ENCODE results near the gene TMEM101. TPM values are rescaled to one million over a fixed set of nuclear protein-coding genes. Genes with fewer than 3 reads are reported as not detected.

TMEM101 gene
- total and polyA plus RNA-seq, 2 donors (not counting 3 experiments of a cell fraction or from before 2014, with no cell fraction given): 30.4 to 60.2 TPM

DNA sequence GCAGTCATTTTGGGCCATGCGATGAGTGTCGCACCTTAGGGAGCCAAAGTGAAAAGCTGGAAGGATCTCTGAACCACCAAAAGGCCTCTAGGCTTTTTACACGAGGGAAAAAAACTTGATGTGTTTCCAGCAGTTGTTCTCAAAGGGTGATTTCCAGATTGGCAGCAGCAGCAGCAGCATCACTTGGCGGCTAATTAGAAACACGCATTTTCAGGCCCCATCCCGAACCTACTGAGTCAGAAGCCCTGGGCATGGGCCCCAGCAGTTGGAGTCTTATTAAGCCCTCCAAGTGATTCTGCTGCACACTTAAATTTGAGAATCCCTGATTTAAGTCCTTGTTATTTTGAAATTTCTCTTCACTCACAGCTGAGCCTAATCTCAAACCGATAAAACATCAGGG, 35.8 kb downstream of the TMEM101 start:
- dilution Hi-C loops (cut with MboI; ENCODE audit: extremely low pct_ligation_motif_present, low sequenced_read_pairs): no loop called here
- CTCF ChIA-PET: interaction anchor here (0.7 to 1.8 kb wide), 4 partner anchors 21 to 145 kb away, joined by 3 to 6 read pairs (median 4); partner anchors contain the start of gene HDAC5
- FAIRE-seq: no peak

More for the DNA sequence above, 35.8 kb downstream of the TMEM101 start:
- H3K9ac ChIP-seq (replicated peaks; ENCODE audit: extremely low read depth, insufficient read depth, low read length): no peak overlapping the region
- POLR2A ChIA-PET: no interaction called here
- no TSS peak for BruUV-seq (replicated peaks)
- no peak for DNase-seq (ENCODE audit: low read depth, low spot score)
- no peak overlapping the region for H3K4me3 ChIP-seq (replicated peaks in 1 of 3; ENCODE audit: insufficient read depth in 1 of 3, low read depth in 1 of 3, low read length in 3 of 3)
- H3K27me3 ChIP-seq (ENCODE audit: control insufficient read depth in 2 of 2, insufficient read depth in 2 of 2, low read length in 2 of 2): peaks cover 22 to 24% of the 10 kb centered on the region in 2 experiments
- H3K9me1 ChIP-seq (replicated peaks; ENCODE audit: control insufficient read depth, extremely low read depth, insufficient read depth, low read length): no peaks in the 10 kb centered on the region
- peaks cover 4% of the 10 kb centered on the region for H3K4me1 ChIP-seq (ENCODE audit: control insufficient read depth, extremely low read depth, insufficient read depth, low read length)
- H3K4me2 ChIP-seq (ENCODE audit: insufficient read depth, low read length): no peak overlapping the region
- no peak overlapping the region for H3K27ac ChIP-seq (ENCODE audit: insufficient read depth, low read depth, low read length)
- intact Hi-C loops (cut with micrococcal nuclease): no loop called here
- H3K9me3 ChIP-seq (replicated peaks; ENCODE audit: control insufficient read depth, insufficient read depth, low read length): no peaks in the 10 kb centered on the region
- H4K20me1 ChIP-seq (replicated peaks; ENCODE audit: control insufficient read depth, extremely low read depth, insufficient read depth, low read length): no peaks in the 10 kb centered on the region
- no peak overlapping the region for H2AFZ ChIP-seq (ENCODE audit: low read depth, low read length)
- H3K79me2 ChIP-seq (ENCODE audit: control insufficient read depth, insufficient read depth, low read length): no peaks in the 10 kb centered on the region
- no peaks in the 10 kb centered on the region for H3K36me3 ChIP-seq (ENCODE audit: control insufficient read depth in 2 of 2, extremely low read depth in 1 of 2, insufficient read depth in 2 of 2, low read length in 2 of 2)
- TF ChIP-seq POLR2AphosphoS5 (IDR thresholded peaks at IDR 0.05; ENCODE audit: insufficient read depth, low read depth, low read length) (no peak), MAX (IDR thresholded peaks at IDR 0.05; ENCODE audit: insufficient read depth, insufficient read length) (no peak), EZH2 (IDR thresholded peaks at IDR 0.05; ENCODE audit: borderline replicate concordance, low read depth, low read length, severe bottlenecking) (no peak), JUN (IDR thresholded peaks at IDR 0.05; ENCODE audit: borderline replicate concordance, insufficient read depth, insufficient read length, low read depth) (no peak), MYC (IDR thresholded peaks at IDR 0.05; ENCODE audit: low read depth, low read length) (no peak), GATA2 (IDR thresholded peaks at IDR 0.05; ENCODE audit: insufficient read depth, insufficient read length, low read depth, low read length) (no peak), CTCF (IDR thresholded peaks at IDR 0.05; ENCODE audit: extremely low read depth in 1 of 2, insufficient read depth in 1 of 2, low read depth in 1 of 2, low read length in 2 of 2) (no peak), FOS (IDR thresholded peaks at IDR 0.05; ENCODE audit: borderline replicate concordance, insufficient read depth, low read length) (no peak), POLR2A (IDR thresholded peaks at IDR 0.05; ENCODE audit: low read depth, low read length) (no peak)

All from endothelial cell of umbilical vein (primary cell).